Neuron (in vitro differentiated cells): ENCODE results near the gene GPC6.

ENCODE experiments used
- H2AFZ ChIP-seq: one replicate; pipeline ENCODE4 v1.6.1; 2013; ENCODE audit warnings: low read depth, mild to moderate bottlenecking, inconsistent platforms, low read length, moderate library complexity
- H3K27me3 ChIP-seq: one replicate; pipeline ENCODE4 v1.6.1; 2013; ENCODE audit warnings: low read length; ENCODE audit not compliant: insufficient read depth
- H3K36me3 ChIP-seq: one replicate; pipeline ENCODE4 v1.6.1; 2013; ENCODE audit warnings: low read length; ENCODE audit not compliant: insufficient read depth
- H3K4me1 ChIP-seq: one replicate; pipeline ENCODE4 v1.6.1; 2013; ENCODE audit warnings: low read length; ENCODE audit not compliant: insufficient read depth
- H3K4me3 ChIP-seq: 2 replicates; pipeline ENCODE4 v1.5.1; 2013; ENCODE audit warnings: mild to moderate bottlenecking, low read length, moderate library complexity
- H3K9me3 ChIP-seq: one replicate; pipeline ENCODE4 v1.6.1; 2013; ENCODE audit warnings: low read length

Gene GPC6

DNA sequence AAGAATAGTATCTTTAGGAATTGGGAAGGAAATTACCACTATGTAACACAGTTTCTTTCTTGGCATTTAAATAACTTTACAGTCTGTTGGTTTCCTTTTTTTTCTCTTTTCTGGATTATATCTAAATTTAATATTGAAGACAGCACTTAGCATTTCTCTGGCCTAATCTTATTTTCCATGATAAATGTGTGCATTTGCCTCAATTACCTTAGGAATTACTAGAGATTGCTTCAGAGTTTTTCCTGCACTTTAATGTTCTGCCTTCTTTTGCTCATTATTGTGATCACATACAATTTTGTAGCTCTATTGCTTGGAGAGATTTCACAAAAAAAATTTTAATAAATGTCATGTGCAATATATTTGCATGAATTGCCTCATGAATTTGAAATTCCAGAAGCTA is 1227.7 kb downstream of the GPC6 start:
- H2AFZ ChIP-seq: no peak overlapping the region
- no peak overlapping the region for H3K4me3 ChIP-seq
- no peaks in the 10 kb centered on the region for H3K4me1 ChIP-seq
- no peaks in the 10 kb centered on the region for H3K9me3 ChIP-seq
- H3K27me3 ChIP-seq: no peaks in the 10 kb centered on the region
- H3K36me3 ChIP-seq: no peaks in the 10 kb centered on the region

DNA sequence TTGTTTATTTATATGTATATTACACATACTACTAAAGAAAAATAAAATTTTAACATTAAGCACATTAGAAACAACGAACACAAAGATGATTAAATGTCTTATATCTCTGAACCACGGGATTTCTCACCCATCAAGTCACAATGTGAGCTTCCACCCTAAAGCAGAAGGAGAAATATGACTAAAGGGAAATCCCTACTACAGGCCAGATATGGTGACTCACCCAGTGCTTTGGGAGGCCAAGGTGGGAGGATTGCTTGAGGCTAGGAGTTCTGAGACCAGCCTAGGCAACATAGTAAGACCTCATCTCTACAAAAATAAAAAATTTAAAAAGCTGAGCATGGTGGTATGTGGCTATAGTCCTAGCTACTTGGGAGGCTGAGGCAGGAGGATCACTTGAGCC is 1228.3 kb downstream of the GPC6 start:
- no peaks in the 10 kb centered on the region for H3K4me1 ChIP-seq

DNA sequence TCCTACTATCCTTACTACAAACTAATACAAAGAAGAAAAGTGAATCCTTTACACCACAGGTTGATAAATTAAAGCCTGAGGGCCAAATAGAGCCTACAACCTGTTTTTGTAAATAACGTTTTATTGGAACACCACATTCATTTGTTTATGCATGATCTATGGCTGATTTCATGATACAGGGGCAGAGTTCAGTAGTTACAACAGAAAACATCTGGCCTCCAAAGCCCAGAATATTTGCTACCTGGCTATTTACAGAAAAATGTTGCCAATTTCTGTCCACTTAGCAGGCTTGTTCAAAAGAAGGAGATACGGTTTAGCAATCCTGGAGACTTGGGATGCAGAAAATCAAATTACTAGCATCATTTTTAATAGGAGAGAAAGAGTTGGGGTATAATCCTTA is 1228.8 kb downstream of the GPC6 start:
- no peaks in the 10 kb centered on the region for H3K27me3 ChIP-seq
- no peak overlapping the region for H3K4me3 ChIP-seq
- H3K4me1 ChIP-seq: no peaks in the 10 kb centered on the region
- H3K36me3 ChIP-seq: no peaks in the 10 kb centered on the region
- H3K9me3 ChIP-seq: no peaks in the 10 kb centered on the region
- H2AFZ ChIP-seq: no peak overlapping the region

More for the DNA sequence above, 1228.3 kb downstream of the GPC6 start:
- no peak overlapping the region for H3K4me3 ChIP-seq
- H3K9me3 ChIP-seq: no peaks in the 10 kb centered on the region
- H3K27me3 ChIP-seq: no peaks in the 10 kb centered on the region
- H3K36me3 ChIP-seq: no peaks in the 10 kb centered on the region
- no peak overlapping the region for H2AFZ ChIP-seq
